GM19468 (cell line): ENCODE measurements around the gene PBX3.
A peak's percentile ranks its signal among the peaks of the same experiment; 100 is the strongest.

Experiments
- ATAC-seq: cut with Tn5 transposase; IDR thresholded peaks from one replicate; pipeline ENCODE4 v1.9.1; 2021; ENCODE audit warnings: mild to moderate bottlenecking, moderate library complexity, moderate number of reproducible peaks; ENCODE audit not compliant: unreplicated experiment; ENCODE audit errors: extremely low read depth

Gene PBX3

DNA sequence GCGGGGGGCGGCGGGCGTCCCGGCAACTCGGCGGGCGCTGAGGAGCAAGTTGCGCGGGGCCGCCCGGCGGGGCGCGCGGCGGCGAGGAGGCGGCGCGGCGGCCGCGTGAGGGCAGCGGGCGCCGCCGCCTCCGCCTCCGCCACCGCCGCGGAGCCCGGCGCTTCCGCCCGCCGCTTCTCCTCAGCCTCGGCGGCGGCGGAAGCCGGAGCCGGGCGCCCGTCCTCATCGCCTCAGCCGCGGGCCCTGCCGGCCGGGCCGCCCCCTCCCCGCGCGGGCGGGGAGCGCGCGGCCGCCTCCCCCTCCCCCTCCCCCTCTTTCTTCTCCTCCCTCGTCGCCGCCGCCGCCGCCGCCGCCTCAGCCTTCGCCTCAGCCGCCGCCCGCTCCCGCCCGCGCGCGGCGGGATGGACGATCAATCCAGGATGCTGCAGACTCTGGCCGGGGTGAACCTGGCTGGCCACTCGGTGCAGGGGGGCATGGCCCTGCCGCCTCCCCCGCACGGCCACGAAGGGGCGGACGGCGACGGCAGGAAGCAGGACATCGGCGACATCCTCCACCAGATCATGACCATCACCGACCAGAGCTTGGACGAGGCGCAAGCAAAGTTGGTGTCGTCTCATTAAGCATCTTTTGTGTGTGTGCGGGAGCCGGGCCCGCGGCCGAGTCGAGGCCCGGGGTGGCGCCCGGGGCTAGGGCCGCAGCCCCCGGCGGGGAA, at the start of gene PBX3:
PBX3 (plus strand) TSS at position 321 of the 712 bp plus-strand sequence.
- no peak for ATAC-seq

DNA sequence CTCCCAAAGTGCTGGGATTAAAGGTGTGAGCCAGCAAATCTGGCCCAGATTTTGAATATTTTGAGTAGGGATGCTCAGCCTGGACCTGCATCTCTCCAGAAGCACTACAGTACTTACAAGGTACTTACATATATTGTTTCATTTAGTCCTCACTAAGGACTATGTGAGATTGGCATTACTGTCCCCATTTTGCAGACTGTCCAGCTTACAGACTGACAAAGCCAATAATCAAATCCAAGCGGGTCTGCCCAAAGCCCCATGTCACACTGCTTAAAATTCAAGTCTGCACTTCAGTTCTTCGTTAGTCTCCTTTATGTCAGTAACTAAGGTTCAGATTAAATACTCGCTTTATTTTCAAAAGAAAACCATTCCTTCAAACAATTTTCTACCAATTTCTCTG, 47.3 kb upstream of the PBX3 start:
- no peak for ATAC-seq

GRCh38 chr9:125700791-125701190, 46.4 kb upstream of the PBX3 start:
- ATAC-seq: peak; percentile 75

DNA sequence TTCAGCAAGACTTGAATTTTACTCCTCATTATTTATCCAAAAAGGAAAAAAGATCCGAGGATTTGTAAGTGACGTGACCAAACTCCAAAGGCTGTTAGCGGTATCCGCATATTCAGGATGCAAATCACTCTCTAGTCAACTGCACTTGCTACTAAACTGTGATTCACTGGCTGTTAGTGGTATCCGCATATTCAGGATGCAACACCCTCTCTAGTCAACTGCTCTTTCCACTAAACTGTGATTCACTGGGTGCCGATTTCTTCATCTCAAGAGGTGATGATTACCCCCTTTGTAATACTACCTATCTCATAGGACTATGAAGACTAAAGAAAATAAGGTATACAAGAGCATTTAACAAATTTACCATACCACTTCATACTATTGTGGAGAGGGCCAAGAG, 45.8 kb upstream of the PBX3 start:
- no peak for ATAC-seq

GRCh38 chr9:125703662-125704061, 43.5 kb upstream of the PBX3 start:
- ATAC-seq: no peak

GRCh38 chr9:125705893-125706292, 41.3 kb upstream of the PBX3 start:
- ATAC-seq: no peak

GRCh38 chr9:125706651-125707471, 40.3 kb upstream of the PBX3 start, which contains the start of gene MAPKAP1:
Gene MAPKAP1 (minus strand): TSS chr9:125707208. CDS start chr9:125672574, 34,634 bp downstream.
- ATAC-seq: peak; percentile 83

- no peak for ATAC-seq
These were observed 39.7 kb upstream of the PBX3 start for GRCh38 chr9:125707472-125707804.

- no peak for ATAC-seq
These were observed 20.6 kb upstream of the PBX3 start for GRCh38 chr9:125726456-125727132.

DNA sequence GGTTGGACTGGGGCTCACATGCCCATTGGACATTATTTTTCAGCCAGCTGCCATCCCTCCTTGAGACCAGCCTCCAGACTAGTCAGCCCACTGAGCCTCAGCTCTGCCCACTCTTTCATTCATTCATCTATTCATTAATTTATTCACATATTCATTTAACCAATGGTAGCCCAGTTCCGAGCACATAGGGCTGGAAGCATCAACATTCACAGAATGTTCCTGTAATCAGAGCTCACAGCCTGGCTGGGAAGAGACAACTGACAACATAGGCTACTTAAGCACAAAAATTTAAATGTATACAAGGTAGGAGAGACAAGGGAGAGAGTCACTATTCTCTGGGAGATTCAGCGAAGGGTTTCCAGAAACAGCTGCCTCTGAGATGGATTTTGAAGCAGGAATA, 17.0 kb upstream of the PBX3 start:
- ATAC-seq: no peak

DNA sequence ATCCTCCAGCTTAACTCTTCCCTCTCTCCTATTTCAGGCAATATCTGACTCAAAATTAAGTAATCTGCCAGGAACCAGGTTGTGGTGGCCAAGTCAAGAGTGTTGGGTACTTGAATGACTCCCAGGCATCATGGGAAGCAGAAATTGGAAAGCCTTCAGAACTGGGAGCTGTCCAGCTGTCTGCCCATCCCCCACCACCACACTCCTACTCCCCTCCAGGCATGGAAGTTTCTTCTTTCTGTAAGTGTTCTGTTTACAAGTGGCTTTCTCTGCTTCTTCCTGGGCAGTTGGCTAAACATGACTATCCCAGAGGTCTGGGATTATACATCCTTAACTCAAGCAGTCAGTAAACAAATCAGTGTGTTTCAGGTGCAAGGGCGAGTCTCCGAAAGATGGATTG, 14.6 kb upstream of the PBX3 start:
- ATAC-seq: no peak

DNA sequence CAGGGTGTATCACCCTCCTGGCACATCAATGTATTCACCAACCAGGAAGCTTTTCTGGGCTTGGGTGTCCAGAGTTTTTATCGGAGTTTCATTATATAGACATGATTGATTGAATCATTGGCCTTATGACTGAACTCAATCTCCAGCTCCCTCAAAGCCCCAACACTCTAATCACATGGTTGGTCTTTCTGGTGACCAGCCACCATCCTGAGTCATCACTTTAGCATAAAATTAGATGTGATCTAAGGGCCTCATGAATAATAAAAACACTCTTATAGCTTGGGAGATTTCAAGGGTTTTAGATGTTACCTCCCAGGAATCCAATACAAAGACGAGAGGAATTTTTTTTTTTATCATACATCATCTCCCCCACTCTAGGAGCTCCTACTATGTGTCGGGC, 7.7 kb upstream of the PBX3 start:
- ATAC-seq: no peak

- ATAC-seq: no peak
These were observed 4.5 kb upstream of the PBX3 start for GRCh38 chr9:125742657-125743056.

- no peak for ATAC-seq
These were observed 3.3 kb upstream of the PBX3 start for GRCh38 chr9:125743682-125744428.

DNA sequence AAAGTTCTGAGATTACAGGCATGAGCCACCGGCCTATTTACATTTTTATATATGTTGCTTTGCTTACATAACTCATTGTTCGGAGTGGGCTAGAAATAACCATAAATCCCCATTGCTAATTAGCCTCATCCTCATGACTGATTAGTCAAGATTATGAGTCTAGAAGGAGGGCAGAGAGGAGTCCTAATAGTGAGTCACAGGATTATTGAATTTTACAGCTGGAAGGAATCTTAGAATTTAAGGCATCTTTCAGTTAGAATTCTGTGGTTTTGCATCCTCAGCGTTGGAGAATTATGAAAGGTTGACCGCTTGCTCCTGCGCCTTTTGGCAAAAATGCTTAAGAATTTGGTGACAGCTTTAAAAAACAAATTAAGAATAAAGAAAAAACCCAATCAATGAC, 2.6 kb upstream of the PBX3 start:
- no peak for ATAC-seq

- no peak for ATAC-seq
These were observed 2.2 kb upstream of the PBX3 start for GRCh38 chr9:125745018-125745417.

- ATAC-seq: no peak
These were observed 1.5 kb upstream of the PBX3 start for GRCh38 chr9:125745682-125746016.

GRCh38 chr9:125746017-125746773, 978 bp upstream of the PBX3 start:
- peak; percentile 59 for ATAC-seq

- no peak for ATAC-seq
These were observed 460 bp upstream of the PBX3 start for GRCh38 chr9:125746774-125747052.
